ENCODE data around the gene CLBA1. TPM values are rescaled to one million over a fixed set of nuclear protein-coding genes. Genes with fewer than 3 reads are reported as not detected.

Gene CLBA1
- total and polyA plus RNA-seq, 9 of the 15 experiments (the other 6 are each of a cell fraction or from before 2014, with no cell fraction given): 0.04 to 3.9 (median 2.6) TPM

- peaks cover 7 to 67% of the 10 kb centered on the region in 2 experiments; a peak in 4 of 5 replicates for H3K4me1 ChIP-seq (replicated peaks in 1 of 2; ENCODE audit: control insufficient read depth in 2 of 2, insufficient read depth in 2 of 2, low read length in 2 of 2)
- no peak overlapping the region for H2AFZ ChIP-seq (ENCODE audit: low read depth, low read length)
- no peak overlapping the region for H3K27ac ChIP-seq (ENCODE audit: extremely low read depth, low read depth, low read length)
- DNase-seq (ENCODE audit: extremely low read depth in 1 of 4, low spot score in 3 of 4) (no peak), ATAC-seq (no peak), FAIRE-seq (no peak)
- no peaks in the 10 kb centered on the region for H3K36me3 ChIP-seq (ENCODE audit: control insufficient read depth, insufficient read depth, low read length)
- H3K9me1 ChIP-seq (ENCODE audit: control insufficient read depth, insufficient read depth, low read length): no peaks in the 10 kb centered on the region
- no TSS peak for BruUV-seq (replicated peaks)
- H3K79me2 ChIP-seq (ENCODE audit: control insufficient read depth, insufficient read depth, low read length): no peaks in the 10 kb centered on the region; the same call in 2 of the 3 replicates
- in situ Hi-C loops (cut with MboI): no loop called here
- no peak overlapping the region for H3K4me3 ChIP-seq
- H3K9ac ChIP-seq (ENCODE audit: insufficient read depth in 1 of 2, low read depth in 2 of 2, low read length in 2 of 2): no peak overlapping the region
- TF ChIP-seq, protein P1, sequence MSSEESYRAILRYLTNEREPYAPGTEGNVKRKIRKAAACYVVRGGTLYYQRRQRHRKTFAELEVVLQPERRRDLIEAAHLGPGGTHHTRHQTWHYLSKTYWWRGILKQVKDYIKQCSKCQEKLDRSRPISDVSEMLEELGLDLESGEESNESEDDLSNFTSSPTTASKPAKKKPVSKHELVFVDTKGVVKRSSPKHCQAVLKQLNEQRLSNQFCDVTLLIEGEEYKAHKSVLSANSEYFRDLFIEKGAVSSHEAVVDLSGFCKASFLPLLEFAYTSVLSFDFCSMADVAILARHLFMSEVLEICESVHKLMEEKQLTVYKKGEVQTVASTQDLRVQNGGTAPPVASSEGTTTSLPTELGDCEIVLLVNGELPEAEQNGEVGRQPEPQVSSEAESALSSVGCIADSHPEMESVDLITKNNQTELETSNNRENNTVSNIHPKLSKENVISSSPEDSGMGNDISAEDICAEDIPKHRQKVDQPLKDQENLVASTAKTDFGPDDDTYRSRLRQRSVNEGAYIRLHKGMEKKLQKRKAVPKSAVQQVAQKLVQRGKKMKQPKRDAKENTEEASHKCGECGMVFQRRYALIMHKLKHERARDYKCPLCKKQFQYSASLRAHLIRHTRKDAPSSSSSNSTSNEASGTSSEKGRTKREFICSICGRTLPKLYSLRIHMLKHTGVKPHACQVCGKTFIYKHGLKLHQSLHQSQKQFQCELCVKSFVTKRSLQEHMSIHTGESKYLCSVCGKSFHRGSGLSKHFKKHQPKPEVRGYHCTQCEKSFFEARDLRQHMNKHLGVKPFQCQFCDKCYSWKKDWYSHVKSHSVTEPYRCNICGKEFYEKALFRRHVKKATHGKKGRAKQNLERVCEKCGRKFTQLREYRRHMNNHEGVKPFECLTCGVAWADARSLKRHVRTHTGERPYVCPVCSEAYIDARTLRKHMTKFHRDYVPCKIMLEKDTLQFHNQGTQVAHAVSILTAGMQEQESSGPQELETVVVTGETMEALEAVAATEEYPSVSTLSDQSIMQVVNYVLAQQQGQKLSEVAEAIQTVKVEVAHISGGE (CRISPR knock-in tag; IDR thresholded peaks at IDR 0.05): no peak
- no peak for TF ChIP-seq CHAMP1 (IDR thresholded peaks at IDR 0.05)
- TF ChIP-seq ZBTB7A (IDR thresholded peaks at IDR 0.05; ENCODE audit: borderline replicate concordance, control insufficient read depth, low read depth, low read length): no peak
- no peak for TF ChIP-seq XRCC5 (IDR thresholded peaks at IDR 0.05; ENCODE audit: low read depth, low read length)
- TF ChIP-seq ARID3A (IDR thresholded peaks at IDR 0.05; ENCODE audit: borderline replicate concordance, low read depth, low read length): no peak
- TF ChIP-seq NR2C2 (CRISPR knock-in tag; IDR thresholded peaks at IDR 0.05): no peak
- TF ChIP-seq NR2C2 (tag; IDR thresholded peaks at IDR 0.05): no peak
- no peak for TF ChIP-seq CHD2 (IDR thresholded peaks at IDR 0.05; ENCODE audit: low read depth, low read length)
- no peak for TF ChIP-seq CAMTA2 (CRISPR knock-in tag; conservative IDR thresholded peaks at IDR 0.05)
- no peak for TF ChIP-seq MECOM (CRISPR knock-in tag; IDR thresholded peaks at IDR 0.05)
- TF ChIP-seq ZNF121 (CRISPR knock-in tag; conservative IDR thresholded peaks at IDR 0.05): no peak
- ChIA-PET CTCF (ENCODE audit: low intra/inter-chr PET ratio) (no interaction called here), POLR2A (interaction anchor here (0.6 to 0.8 kb wide), 4 partner anchors 9 to 92 kb away, joined by 3 to 4 read pairs (median 3); no protein-coding TSS in a partner anchor)
- WGBS (ENCODE audit: insufficient coverage, low coverage, missing lambda C conversion rate): 41% methylated on average over 6 of the region's 17 CpGs
- H3K27me3 ChIP-seq (ENCODE audit: control insufficient read depth in 2 of 2, insufficient read depth in 2 of 2, low read length in 2 of 2): no peaks in the 10 kb centered on the region
- H3K4me2 ChIP-seq (ENCODE audit: insufficient read depth, low read length): no peak overlapping the region
- intact Hi-C loops (cut with micrococcal nuclease): no loop called here
- no peaks in the 10 kb centered on the region for H3K9me3 ChIP-seq (replicated peaks; ENCODE audit: control insufficient read depth, insufficient read depth, low read depth, low read length)
- H4K20me1 ChIP-seq (replicated peaks; ENCODE audit: control insufficient read depth, insufficient read depth, low read length): no peaks in the 10 kb centered on the region; the same call in 1 of the 2 replicates
These were observed 3.7 kb upstream of the CLBA1 start for GRCh38 chr14:104981699-104982541.

Data from K562 (cell line).